ENCODE results near the gene MAOA.
"Not testable (repeated sequence)": the region's sequence is repeated elsewhere in the genome, so short reads cannot be mapped to it uniquely, and the experiment has no call there.

The MAOA gene

GRCh38 chrX:43718546-43718945, 62.4 kb downstream of the MAOA start:
- no peak for DNase-seq

GRCh38 chrX:43718956-43719355, 62.9 kb downstream of the MAOA start:
- no peak for DNase-seq

DNA sequence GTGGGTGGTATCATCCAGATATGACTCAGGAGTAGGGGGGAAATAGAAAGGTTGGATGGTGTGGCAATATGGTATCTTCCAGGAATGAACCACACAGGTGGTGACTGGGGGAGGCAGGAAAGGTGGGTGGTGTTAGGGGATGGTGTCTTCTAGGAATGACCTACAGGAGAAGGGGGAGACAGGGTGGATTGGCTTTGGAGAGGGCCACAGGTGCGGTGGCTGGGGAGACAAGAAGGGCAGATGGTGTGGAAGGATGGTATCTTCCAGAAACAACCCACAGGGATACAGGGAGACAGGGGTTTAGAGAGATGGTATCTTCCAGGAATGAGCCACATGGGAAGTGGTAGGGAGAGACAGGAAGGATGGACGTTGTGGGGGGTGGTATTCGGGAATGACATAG, 64.0 kb downstream of the MAOA start:
- no peak for DNase-seq

DNA sequence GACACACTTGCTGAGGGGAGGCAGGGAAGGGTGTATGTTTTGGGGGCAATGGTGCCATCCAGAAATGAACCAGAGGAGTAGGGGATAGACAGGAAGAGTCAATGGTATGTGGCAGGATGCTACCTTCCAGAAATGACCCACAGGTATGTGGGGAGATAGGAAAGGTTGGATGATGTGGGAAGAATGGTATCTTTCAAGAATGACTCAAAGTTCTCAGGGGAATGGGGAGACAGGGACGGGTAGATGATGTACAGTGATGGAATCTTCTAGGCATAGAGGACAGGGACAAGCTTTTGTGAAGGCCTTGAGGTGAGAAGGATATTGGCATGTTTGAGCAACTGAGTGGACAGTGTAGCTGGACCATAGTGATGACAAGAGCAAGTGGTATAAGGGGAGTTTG, 64.9 kb downstream of the MAOA start:
- DNase-seq = no peak

DNA sequence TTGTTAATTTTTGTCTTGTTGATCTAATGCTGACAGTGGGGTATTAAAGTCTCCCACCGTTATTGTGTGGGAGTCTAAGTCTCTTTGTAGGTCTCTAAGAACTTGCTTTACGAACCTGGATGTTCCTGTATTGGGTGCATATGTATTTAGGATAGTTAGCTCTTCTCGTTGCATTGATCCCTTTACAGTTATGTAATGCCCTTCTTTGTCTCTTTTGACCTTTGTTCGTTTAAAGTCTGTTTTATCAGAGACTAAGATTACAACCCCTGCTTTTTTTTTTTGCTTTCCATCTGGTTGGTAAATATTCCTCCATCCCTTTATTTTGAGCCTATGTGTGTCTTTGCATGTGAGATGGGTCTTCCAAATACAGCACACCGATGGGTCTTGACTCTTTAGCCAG, 69.1 kb downstream of the MAOA start:
- DNase-seq = not testable (repeated sequence)

GRCh38 chrX:43727254-43727653, 71.2 kb downstream of the MAOA start:
- DNase-seq = not testable (repeated sequence)

- no peak for DNase-seq
Observed at GRCh38 chrX:43728002-43728401, 71.9 kb downstream of the MAOA start.

- DNase-seq = no peak
Observed at GRCh38 chrX:43728966-43729365, 72.9 kb downstream of the MAOA start.

DNA sequence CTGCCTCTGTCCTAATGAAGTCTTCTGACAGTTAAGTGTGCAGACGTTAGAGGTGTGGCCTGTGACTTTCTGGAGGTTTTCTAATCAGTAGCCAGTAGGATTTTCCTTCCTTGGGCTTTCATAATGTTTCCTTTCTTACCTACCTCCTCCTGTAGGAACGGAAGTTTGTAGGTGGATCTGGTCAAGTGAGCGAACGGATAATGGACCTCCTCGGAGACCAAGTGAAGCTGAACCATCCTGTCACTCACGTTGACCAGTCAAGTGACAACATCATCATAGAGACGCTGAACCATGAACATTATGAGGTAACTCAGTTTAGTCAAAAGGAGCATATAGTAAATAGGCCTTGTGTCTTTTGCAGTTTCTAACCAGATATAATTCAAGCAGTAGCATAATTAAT, 75.0 kb downstream of the MAOA start:
- no peak for DNase-seq

- no peak for DNase-seq
Observed at GRCh38 chrX:43733699-43734098, 77.6 kb downstream of the MAOA start.

GRCh38 chrX:43734444-43734843, 78.3 kb downstream of the MAOA start:
- no peak for DNase-seq

DNA sequence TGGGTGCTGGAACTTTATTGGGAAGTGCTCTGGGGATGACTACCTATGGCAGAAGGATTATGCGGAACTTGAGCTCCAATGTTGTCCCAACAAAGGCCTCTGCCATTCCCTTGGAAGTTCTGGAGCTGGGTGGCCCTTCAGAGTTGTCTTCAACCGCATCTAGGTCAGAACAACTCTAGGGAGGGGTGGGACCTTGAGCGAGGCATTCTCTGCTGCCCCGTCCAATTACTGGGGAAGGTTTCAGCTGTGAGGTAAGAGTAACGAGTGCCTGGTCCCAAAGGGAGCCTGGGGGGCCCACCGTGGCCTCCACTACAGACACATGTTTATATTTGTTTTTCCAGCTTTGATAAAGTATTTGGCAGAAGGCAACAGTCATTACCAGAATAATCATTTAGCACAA, 79.4 kb downstream of the MAOA start:
- DNase-seq = no peak

- no peak for DNase-seq
Observed at GRCh38 chrX:43735957-43736356, 79.9 kb downstream of the MAOA start.

DNA sequence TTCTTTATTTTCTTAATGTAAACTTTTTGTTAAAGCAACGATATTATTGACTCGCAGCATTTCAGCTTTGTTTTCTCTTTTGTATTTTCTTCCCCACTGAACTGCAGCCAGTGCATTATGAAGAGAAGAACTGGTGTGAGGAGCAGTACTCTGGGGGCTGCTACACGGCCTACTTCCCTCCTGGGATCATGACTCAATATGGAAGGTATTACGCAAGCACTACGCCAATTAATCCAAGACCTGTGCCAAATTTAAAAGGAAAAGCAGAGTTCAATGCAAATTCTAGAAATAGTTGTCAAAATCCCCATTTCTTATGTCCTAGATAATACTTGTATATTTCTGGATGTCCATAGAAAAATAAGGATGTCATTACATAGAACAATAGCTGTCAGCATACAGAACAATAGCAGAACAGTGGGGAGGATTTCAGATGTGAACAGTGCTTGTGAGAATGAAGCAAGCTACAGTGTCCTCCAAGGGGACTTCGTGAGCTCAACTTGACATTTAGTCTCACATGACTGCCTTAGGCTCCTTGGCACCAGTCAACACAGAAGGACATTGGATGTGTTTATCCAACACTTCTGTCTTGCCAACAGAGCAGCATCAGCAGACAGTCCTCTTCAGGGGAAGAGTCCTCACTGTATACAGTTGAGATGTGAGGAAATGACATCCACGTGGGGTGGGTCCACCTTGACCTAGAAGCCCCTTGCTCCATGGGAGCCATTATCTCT, 85.9 kb downstream of the MAOA start:
- DNase-seq = no peak

DNA sequence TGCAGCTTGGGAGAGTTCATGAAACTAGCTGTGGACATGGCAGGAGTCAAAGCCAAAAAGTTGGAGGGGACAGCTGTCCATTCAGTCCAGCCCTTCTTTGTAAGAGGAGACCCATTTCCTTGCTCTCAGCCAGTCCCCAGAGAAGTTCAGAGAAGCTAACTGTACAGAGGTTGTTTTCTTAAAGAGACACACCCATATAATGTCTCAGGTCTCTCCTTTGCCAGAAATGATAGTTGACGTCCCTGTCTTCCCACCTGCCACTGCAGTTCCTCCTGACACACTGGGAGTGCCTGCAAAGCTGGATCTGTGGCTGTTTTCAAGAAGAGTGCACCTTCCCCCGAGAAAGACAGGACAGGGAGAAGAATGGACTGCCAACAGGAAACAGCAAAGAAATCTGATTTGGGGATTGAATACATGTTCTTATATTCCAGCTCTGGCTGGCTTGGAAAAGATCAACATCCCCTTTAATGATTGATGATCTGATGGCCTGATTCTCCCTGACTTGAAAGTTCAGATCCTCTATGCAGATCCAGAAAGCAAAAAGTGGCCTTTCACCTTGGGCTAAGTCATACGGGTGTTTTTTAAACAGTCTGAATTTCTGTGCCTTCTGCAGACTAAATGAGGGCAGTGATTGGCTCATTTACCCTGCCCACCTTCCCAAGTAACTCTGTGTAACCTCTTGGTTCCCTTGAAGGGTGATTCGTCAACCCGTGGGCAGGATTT, 87.2 kb downstream of the MAOA start:
- DNase-seq = no peak

- no peak for DNase-seq
Observed at GRCh38 chrX:43744284-43744683, 88.2 kb downstream of the MAOA start.

DNA sequence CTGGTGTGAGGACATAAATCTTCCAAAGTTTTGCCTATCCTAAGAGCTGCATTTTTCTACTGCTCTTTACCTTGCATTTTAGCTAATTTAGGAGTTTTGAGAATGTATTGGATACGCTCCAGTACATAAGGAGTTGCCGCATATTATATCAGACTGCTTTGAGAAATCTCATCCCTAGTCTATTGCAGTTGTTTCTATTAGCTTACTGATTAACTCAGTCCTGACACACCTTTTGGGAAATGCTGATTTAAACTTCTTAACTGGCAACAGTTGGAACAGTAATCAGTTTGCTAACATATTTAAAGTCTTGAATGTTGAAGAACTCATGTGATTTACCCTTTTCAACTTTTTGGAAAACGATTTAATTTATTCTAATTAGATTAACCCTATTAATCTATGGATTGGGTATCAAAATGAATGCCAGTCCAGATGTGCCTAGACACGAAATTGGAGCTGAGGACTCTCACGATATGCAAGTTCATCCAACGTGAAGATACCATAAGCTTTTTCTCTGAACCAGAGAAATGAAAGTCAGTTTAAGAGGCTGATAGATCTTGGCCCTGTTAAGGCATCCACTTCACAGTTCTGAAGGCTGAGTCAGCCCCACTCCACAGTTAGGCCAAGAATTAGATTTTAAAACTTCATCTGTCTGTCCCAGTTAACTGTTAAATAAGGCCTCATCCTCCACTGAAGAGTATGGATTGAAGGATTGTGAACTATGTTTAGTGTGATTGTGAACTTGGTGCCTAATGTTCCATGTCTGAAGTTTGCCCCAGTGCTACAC, 90.0 kb downstream of the MAOA start:
- no peak for DNase-seq

- no peak for DNase-seq
Observed at GRCh38 chrX:43747476-43747875, 91.4 kb downstream of the MAOA start.

- peak; percentile 60 for DNase-seq
Observed at GRCh38 chrX:43750248-43750676, 94.2 kb downstream of the MAOA start.

- DNase-seq = no peak
Observed at GRCh38 chrX:43753637-43754036, 97.5 kb downstream of the MAOA start.

DNA sequence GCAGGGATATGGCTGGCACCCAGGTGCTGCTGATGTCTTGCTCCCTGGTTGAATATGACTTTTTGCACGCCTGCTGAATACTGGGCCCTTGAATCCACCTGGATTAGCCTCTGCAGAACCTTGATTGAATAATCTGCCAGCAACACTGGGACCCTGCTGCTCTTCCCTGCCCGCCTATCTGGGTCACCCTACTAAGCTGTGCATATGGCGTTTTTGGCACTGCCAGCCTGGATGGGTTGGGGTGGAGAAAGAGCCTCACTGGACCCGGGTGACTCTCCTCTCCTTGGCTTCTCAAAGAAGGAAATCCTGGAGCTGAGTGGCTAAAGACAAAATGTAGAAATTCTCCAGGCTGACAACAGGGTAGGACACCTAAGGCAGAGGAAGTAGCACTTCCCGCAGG, 100.0 kb downstream of the MAOA start:
- DNase-seq = no peak

GRCh38 chrX:43758044-43758443, 101.9 kb downstream of the MAOA start:
- DNase-seq = no peak

- DNase-seq = no peak
Observed at GRCh38 chrX:43785930-43786591, 130.0 kb downstream of the MAOA start.

Data from NCI-H1092 (cell line).